GM21390 (cell line): ENCODE results near the gene TLK1.
"Not testable (repeated sequence)": the region's sequence is repeated elsewhere in the genome, so short reads cannot be mapped to it uniquely, and the experiment has no call there.

Experiments used
- ATAC-seq: cut with Tn5 transposase; IDR thresholded peaks from one replicate; pipeline ENCODE4 v1.9.1; 2021; ENCODE audit not compliant: unreplicated experiment

Gene TLK1

GRCh38 chr2:171169839-171170238 is 9.1 kb upstream of the TLK1 start:
- ATAC-seq, result no peak

- no peak for ATAC-seq
Measured at GRCh38 chr2:171169333-171169732, 8.6 kb upstream of the TLK1 start.

GRCh38 chr2:171167352-171167997 is 6.8 kb upstream of the TLK1 start:
- no peak for ATAC-seq

- no peak for ATAC-seq
Measured at GRCh38 chr2:171166328-171166983, 5.8 kb upstream of the TLK1 start.

GRCh38 chr2:171165967-171166327 is 5.3 kb upstream of the TLK1 start:
- ATAC-seq, result no peak

- no peak for ATAC-seq
Measured at GRCh38 chr2:171163261-171163660, 2.6 kb upstream of the TLK1 start.

GRCh38 chr2:171162522-171163197 is 2.0 kb upstream of the TLK1 start:
- not testable (repeated sequence) for ATAC-seq

GRCh38 chr2:171160956-171161740 is 455 bp upstream of the TLK1 start:
- peak; percentile 63 for ATAC-seq

GRCh38 chr2:171159372-171160118 is 1.1 kb downstream of the TLK1 start:
- no peak for ATAC-seq

- ATAC-seq, result no peak
Measured at GRCh38 chr2:171158790-171159371, 1.8 kb downstream of the TLK1 start.

- ATAC-seq, result no peak
Measured at GRCh38 chr2:171158036-171158789, 2.5 kb downstream of the TLK1 start.

- no peak for ATAC-seq
Measured at GRCh38 chr2:171157109-171157500, 3.6 kb downstream of the TLK1 start.

GRCh38 chr2:171154348-171154747 is 6.3 kb downstream of the TLK1 start:
- no peak for ATAC-seq

- no peak for ATAC-seq
Measured at GRCh38 chr2:171150694-171151285, 9.9 kb downstream of the TLK1 start.

GRCh38 chr2:171149986-171150693 is 10.6 kb downstream of the TLK1 start:
- ATAC-seq, result no peak

GRCh38 chr2:171149171-171149938 is 11.3 kb downstream of the TLK1 start:
- no peak for ATAC-seq

GRCh38 chr2:171147081-171147480 is 13.6 kb downstream of the TLK1 start:
- ATAC-seq, result no peak

GRCh38 chr2:171146633-171147032 is 14.1 kb downstream of the TLK1 start:
- ATAC-seq, result no peak
